GM18520 (cell line): ENCODE data around the gene KCNK16.

Source experiments
- ATAC-seq: cut with Tn5 transposase; IDR thresholded peaks from one replicate; pipeline ENCODE4 v1.9.1; 2021; ENCODE audit not compliant: unreplicated experiment

Gene KCNK16

GRCh38 chr6:39322306-39322850 lies at the start of gene KCNK16:
Gene KCNK16 (minus strand): TSS chr6:39322702. CDS start chr6:39322540, 162 bp downstream.
- no peak for ATAC-seq

GRCh38 chr6:39370390-39370789 lies 47.9 kb upstream of the KCNK16 start:
- ATAC-seq: no peak

GRCh38 chr6:39369987-39370386 lies 47.5 kb upstream of the KCNK16 start:
- no peak for ATAC-seq

GRCh38 chr6:39367700-39368099 lies 45.2 kb upstream of the KCNK16 start:
- ATAC-seq: no peak

GRCh38 chr6:39366931-39367618 lies 44.6 kb upstream of the KCNK16 start:
- no peak for ATAC-seq

GRCh38 chr6:39365281-39366074 lies 43.0 kb upstream of the KCNK16 start:
- no peak for ATAC-seq

GRCh38 chr6:39363280-39363679 lies 40.8 kb upstream of the KCNK16 start:
- no peak for ATAC-seq

- ATAC-seq: no peak
These were observed 40.0 kb upstream of the KCNK16 start for GRCh38 chr6:39362487-39362865.

GRCh38 chr6:39361657-39362486 lies 39.4 kb upstream of the KCNK16 start:
- ATAC-seq: peak; percentile 43

GRCh38 chr6:39360378-39360777 lies 37.9 kb upstream of the KCNK16 start:
- ATAC-seq: no peak

- ATAC-seq: no peak
These were observed 35.6 kb upstream of the KCNK16 start for GRCh38 chr6:39357998-39358686.

- ATAC-seq: no peak
These were observed 31.3 kb upstream of the KCNK16 start for GRCh38 chr6:39353698-39354315.

- ATAC-seq: no peak
These were observed 28.4 kb upstream of the KCNK16 start for GRCh38 chr6:39350723-39351505.

GRCh38 chr6:39348740-39349139 lies 26.2 kb upstream of the KCNK16 start:
- ATAC-seq: no peak

- no peak for ATAC-seq
These were observed 25.5 kb upstream of the KCNK16 start for GRCh38 chr6:39347906-39348585.

- no peak for ATAC-seq
These were observed 24.7 kb upstream of the KCNK16 start for GRCh38 chr6:39347206-39347605.

- no peak for ATAC-seq
These were observed 22.3 kb upstream of the KCNK16 start for GRCh38 chr6:39344821-39345280.

- ATAC-seq: no peak
These were observed 20.9 kb upstream of the KCNK16 start for GRCh38 chr6:39343396-39343870.
